Colon (tissue), 2 donors: ENCODE results near the gene TMEM139.
A peak's percentile ranks its signal among the peaks of the same experiment; 100 is the strongest.

Source experiments
- FAIRE-seq: peaks from 2 replicates; lab custom pipeline; 2012; peaks lifted over from hg19 to GRCh38; lab: Jason Lieb, UNC
- donor health status: control.
- donor health status: control.

The TMEM139 gene

DNA sequence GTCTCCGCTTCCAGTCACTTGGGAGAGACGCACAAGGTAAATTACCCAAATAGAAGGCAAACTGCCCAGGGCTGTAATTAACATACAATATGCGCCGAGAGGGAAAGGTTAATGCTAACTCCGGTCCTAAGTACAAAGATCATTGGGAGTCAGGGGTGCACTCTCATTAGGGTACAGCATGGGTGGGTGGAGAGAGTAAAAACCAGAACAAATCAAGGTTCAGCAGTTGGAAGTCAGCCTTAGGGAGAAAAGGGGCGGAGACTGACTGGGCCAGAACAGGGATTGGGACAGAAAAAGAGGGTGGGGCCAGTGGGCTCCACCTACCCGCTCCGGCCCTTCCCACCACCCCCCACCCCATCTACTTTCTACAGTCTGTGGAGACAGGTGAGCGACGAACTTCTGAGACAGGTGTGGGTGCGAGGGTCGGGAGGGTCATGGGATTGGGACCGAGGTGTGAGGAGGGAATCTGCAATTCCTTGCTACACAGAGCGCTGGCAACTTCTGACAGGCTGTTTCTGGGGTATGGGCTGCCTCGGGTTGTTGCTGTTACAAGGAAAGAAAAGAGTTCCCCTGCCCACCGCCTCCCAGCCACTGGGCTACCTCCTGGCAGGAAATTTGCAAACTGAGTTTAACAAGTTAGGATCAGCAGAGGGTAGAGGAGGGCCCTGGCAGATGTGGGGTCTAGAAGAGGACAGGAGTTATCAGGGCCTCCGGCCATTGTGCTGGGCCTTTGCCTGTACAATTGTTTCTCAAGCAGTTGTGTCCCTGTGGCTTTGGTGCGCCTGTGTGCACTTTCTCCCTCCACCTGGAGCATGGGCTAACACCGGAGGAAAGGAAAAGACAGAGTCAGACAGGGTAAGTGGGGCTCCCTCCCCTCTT is at the start of gene TMEM139:
Gene TMEM139, plus strand, starts transcription at position 368 of the 879 bp plus-strand sequence. CDS start 1,000 bp downstream, outside the sequence.
- FAIRE-seq = no peak

DNA sequence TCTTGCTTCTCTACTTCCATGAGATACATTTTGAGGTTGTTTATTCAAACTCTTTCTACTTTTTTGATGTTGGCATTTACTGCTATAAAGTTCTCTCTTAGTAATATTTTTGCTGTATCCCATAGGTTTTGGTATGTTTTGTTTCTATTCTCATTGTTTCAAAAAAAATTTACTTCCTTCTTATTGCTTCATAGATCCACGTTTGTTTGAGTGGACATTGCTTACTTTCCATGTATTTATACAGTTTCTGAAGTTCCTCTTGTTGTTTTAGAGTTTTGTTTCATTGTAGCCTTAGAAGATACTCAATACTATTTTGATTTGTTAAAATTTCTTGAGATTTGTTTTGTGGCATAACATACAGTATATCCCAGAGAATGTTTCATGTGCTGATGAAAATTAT is 49.2 kb upstream of the TMEM139 start:
- no peak for FAIRE-seq

DNA sequence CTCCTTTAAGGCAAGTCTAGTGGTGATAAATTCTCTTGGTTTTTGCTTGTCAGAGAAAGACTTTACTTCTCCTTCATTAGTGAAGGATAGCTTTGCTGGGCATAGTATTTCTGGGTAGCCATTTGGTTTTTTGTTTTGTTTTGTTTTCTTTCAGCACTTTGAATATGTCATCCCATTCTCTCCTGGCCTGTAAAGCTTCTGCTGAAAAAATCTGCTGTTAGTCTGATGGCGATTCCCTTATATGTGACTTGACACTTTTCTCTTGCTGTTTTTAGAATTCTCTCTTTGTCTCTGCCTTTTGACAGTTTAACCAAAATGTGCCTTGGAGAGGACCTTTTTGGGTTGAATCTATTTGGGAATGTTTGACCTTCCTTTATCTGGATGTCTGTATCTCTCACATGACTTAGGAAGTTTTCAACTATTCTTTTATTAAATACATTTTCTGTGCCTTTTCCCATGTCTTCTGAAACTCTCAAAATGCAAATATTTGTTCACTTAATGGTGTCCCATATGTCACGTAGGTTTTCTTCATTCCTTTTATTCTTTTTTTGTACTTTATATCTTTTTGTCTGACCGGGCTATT is 48.3 kb upstream of the TMEM139 start:
- no peak for FAIRE-seq

DNA sequence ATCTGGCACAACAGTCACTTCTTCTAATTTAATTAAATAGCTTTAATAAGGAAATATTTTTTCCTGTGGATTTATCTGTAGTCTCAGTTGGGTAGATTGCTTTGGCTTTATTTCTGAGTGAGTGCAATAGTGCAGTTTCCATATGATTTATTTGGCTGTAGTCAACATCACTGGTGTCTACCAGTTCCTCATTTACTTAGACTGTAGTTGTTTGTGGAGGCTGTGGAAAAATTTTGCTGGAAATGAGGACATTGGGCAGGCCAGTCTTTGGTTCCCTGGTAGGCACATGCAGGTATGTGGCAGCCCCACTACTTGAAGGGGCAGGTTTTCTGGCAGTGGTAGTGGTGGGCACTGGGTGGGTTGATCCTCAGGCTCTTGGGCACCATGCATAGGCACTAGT is 47.4 kb upstream of the TMEM139 start:
- FAIRE-seq = no peak

DNA sequence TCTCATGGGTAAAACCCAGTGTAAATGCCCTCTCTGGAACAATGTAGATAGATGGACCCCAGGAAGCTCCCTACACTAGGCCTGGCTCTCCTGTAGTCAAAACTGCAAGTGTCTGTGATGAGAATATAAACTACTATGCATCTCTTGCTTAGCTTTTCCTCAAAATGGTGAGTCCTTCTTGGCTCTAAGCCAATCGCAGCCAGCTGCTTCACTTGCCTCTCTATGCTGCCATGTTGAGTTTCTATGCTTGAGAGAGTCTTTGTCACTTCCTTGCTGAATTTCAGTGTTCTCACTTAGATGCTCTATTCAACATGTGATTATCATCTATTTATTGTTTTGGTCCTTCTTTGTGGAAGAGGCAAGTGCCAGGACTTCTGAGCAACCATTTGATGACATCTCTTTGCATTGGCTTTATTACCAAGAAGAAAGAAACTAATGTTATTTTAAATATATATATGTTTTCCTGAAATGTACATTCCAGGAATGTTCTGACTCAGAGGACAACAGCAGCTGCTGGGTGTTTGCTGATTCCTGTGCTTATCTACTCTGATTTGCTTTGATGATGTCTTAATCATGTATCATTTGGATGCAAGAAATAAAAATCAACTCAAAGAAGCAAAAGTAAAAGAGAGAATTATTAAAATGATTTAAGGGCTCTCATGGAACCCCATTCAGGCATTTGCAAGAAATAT is 46.3 kb upstream of the TMEM139 start:
- FAIRE-seq = no peak

DNA sequence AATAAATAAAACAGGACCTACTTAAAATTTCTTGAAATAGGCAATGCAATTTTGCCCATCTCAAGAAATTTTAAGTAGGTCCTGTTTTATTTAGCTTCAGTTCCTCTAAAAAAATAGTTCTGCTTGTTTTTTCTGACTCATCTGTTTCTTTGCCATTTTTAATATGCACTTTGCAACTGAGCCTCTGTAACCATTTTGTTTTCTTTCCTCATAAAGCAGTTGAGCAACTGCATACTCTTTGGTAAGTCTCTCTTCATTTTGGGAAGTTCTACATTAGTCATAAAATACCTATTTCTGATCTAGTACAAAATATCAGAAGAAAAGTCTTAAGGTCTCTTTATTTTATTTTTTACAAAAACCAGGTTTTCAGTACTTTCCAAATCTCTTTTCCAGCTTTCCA is 44.9 kb upstream of the TMEM139 start:
- FAIRE-seq = no peak

DNA sequence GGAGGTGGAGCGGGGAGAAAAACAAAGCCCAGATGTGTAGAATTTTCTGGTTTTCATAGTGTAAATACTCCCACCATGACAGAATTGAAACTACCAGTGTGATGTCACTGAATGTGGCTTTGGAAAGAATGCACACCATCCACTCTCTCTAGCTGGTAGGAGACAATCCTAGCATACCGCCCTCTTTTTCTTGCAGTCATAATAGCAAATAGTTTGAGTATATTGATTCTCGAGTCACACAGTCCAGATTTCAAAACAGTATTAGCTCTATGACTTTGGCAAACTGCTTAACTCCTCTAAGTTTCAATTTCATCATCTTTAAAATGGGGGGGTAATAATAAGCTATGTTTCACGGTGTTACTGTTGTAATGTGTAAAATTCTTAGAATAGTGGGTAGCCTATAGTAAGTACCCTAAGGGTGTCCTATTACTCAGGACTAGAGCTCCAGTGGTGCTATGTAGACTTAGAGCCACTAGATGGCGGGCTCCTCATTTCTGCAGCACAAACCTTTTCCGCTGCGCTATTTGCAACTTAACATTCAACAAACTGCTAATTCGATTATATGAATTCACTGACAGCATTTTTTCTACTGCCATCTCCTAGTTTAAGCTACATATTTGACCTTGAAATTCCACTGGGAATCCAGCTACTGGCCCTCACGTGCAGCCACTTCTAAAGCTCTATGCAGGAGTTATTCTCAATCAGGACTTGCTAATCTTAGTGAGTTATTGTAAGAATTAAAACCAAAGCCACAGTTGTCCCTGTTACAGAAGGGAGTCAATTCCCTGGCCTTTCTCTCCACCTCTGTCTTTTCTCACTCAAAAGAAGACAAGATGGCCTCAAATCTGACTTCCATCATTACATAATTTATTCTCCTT is 44.2 kb upstream of the TMEM139 start:
- FAIRE-seq = no peak

DNA sequence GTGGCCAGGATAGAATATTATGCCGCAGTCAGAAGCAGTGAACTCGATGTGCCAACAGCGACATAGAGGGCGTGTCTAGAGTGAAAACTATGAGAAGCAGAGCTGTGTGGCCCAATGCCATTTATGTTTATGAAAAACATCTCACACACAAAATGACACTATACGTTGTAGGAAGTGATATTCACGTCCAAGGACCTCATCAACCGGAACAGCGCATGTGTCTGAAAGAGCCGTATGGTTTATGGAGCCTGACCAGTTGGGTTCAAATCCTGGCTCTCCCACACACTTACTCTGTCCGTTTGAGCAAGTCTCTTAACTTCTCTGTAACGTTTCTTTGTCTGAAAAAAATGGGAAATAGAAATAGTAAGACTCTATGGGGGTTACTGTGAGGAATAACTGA is 42.5 kb upstream of the TMEM139 start:
- FAIRE-seq = no peak

DNA sequence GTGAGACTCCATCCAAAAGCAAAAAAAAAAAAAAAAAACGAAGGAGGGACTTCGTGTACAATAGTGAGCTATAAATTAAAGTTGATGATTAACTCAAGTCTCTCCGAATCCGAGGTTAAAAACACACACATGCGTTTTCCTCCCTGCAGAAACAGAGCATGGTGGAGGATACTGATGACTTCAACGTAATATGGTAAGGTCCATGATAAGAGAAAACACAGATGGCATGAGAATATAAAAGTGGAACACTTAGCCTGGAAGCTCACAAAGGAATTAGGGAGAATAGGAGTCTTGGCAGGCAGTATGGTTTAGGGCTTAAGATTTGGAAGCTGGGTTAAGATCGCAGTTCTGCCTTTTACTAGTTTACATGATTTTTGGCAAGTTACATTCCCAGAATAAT is 41.6 kb upstream of the TMEM139 start:
- no peak for FAIRE-seq

DNA sequence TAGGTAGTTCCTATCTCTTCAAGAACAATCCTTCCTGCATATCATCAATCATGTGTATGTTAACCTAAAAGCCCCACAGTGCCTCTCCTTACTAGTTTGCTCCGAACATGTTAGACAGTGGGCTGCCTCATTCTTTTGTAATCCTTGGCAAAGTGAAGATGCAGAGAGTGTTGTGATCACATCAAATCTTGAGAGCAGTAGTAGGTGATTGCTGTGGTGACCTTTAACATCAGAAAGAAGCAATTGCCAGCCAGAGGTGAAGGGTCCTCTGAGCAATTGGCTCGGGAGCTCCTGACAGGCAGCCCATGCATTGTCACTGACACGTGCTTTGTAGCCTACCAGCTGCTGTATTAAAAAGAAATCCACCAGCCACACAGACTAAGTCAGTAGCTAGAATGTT is 41.1 kb upstream of the TMEM139 start:
- no peak for FAIRE-seq

DNA sequence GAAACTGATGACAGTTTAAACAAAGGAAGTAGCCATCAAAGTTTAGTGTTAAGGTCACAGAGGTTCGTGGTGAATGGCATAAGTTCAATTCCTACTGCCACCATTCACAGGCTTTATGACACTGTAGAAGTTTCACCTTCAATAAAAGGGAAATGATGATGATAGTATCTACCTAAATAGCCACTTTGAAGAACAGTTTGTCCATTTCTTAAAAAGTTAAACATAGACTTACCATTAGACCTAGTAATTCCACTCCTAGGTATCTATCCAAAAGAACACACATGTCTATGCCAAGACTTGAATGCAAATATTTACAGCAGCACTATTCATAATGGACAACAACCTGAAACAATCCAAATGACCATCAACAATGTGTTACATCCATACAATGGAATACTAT is 40.4 kb upstream of the TMEM139 start:
- no peak for FAIRE-seq

DNA sequence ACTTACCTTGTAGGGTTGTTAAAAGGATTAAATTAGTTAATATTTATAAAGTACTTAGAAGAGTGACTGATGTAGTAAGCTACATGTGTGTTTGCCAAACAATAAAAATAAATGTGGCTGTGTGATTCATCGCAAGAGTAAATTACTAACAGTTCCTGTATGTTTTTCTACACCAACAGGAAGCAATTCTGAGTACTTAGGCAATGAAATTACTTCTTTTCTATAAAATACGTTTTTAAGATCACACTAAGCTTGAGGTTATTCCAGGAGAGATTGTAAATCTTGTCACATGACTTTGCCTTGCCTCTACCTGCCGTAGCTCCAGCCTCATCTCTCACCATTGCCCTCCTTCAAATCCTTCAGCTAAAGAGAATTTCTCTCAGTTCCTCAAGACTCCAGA is 39.6 kb upstream of the TMEM139 start:
- FAIRE-seq = peak; percentile 93

DNA sequence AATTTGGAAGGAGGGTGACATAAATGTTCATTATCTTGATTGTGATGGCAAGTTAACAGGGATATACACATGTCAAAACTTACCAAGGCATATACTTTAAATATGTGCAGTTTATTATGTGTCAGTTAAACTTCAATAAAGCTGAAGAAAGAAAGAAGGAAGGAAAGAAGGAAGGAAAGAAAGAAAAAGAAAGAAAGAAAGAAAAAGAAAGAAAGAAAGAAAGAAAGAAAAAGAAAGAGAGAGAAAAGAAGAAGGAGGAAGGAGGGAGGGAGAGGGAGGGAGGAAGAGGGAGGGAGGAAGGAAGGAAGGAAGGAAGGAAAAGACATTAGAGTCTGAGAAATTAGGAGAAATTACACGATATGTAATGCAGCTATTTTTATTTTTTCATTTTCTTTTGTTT is 37.4 kb upstream of the TMEM139 start:
- no peak for FAIRE-seq

DNA sequence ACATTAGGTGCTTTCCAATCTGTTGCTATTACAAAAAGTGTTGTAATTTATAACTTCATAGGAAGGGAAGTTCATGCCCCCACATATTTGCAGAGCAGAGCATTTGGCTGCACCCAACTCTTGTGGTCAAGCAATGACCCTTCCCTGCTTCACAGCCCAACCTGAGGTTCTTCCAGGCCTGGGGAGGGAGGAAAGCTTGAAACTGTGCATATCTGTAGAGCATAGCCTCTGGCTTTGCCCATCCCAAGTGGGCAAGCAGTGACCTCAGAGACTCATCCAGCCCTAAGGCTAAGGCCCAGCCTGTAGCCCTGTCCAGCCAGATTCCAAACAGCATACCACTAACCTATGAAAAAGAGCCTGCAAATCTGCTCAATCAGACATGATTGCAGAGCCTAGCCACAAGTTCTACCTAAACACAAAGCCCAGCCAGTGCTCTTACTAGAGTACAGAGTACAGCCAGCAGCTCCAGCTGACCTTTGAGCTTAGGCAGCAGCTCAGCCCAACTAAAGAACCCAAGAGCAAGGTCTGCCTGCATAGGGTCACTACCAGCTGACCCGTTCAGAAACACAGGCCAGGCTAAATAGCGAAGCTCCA is 35.9 kb upstream of the TMEM139 start:
- FAIRE-seq = no peak

DNA sequence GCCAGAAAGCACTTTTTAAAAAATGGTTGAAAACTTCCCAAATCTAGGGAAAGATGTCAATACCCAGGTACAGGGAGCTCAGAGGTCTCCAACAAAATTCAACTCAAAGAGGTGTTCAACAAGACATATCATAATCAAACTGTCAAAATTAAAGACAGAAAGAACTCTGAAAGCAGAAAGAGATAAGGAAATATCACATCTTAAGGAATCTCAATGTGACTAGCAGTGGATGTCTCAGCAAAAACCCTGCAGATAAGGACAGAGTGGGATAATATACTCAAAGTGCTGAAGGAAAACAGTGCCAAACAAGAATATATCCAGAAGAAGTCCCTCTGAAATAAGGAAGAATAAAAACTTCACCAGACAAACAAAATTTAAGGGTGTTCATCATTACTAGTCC is 34.6 kb upstream of the TMEM139 start:
- FAIRE-seq = no peak

DNA sequence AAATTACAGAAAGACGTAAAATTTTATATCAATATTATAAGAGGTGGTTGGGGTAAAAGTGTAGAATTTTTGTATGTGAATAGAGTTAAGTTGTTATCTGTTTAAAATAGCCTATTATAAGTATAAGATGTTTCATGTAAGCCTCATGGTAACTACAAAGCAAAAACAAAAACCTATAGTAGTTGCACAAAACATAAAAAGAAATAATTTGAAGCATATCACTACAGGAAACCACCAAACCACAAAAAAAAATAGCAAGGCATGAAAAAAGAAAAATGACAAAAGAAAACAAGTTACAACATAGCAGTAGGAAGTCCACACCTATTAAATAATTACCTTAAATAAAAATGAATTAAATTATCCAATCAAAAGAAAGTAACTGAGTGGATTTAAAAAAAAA is 33.9 kb upstream of the TMEM139 start:
- FAIRE-seq = peak; percentile 18

DNA sequence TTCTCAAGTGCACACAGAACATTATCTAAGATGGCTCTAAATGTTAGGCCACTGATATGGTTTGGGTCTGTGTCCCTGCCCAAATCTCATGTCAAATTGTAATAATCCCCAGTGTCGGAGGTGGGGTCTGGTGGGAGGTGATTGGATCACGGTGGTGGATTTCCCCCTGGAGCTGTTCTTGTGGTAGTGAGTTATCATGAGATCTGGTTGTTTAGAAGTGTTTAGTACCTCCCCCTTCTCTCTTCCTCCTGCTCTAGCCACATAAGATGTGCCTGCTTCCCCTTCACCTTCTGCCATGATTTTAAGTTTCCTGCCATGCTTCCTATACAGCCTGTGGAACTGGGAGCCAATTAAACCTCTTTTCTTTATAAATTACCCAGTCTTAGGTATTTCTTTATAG is 32.8 kb upstream of the TMEM139 start:
- FAIRE-seq = no peak

DNA sequence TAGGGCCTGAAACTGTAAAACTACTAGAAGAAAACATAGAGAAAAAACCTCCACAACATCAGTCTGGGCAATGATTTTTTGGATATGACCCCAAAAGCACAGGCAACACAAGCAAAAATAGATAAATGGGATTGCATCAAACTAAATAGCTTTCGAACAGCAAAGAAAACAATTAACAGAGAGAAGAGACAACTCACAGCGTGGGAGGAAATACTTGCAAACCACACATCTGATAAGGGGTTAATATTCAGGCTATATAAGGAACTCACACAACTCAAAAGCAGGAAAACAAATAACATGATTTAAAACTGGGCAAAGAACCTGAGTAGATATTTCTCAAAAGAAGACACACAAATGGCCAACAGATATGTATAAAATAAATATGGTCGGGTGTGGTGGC is 29.2 kb upstream of the TMEM139 start:
- FAIRE-seq = no peak

DNA sequence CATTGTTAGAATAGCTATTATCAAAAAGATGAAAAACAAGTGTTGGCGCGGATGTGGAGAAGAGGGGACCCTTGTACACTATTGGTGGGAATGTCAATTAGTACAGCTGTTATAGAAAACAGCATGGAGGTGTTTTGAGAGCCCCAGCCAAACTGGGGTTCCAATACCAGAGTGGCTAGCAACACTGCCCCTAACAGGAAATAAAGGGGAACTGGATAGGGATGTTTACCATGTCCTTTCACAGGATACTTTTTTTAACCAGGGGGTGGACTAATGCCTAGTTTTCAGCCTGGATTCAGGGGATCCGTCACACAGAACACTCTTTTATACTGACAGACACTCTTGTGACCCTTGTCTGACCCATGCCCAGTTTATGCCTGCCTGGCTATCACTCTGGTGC is 28.4 kb upstream of the TMEM139 start:
- no peak for FAIRE-seq

DNA sequence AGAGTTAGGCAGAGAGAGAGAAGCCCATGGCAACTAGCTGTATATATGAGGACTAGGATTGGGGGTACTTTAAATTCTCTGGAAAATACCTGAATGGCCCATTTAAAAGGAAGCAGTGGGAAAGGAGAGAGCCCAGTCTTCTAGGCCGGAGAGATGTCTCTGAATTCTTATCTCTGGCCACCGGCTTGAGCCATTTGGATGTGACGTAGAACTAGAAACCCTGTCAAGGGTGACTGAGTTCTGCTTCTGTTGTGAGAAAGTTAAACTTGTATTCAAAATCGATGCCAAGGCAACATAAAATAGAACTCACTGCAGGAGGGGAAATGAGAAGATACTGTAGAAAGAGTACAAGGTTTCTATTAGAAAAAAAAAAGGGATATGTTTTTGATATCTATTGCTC is 27.8 kb upstream of the TMEM139 start:
- no peak for FAIRE-seq

DNA sequence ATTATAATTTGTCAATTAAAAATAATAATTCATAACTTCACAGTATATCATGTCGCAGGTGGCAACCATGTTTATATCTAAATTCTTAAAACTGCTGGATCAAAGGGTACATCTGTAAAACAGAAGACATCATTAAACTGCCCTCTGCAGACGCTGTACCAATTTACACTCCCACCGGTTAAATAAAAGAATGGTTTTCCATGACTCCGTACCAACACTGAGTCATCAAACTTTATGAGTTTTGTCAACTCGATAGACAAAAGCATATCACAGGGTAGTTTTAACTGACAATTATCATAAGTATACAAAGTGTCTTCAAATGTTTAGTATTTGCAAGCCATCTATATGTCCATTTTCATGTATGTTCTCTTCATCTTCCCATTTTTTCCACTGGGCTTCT is 27.3 kb upstream of the TMEM139 start:
- peak; percentile 14 for FAIRE-seq

DNA sequence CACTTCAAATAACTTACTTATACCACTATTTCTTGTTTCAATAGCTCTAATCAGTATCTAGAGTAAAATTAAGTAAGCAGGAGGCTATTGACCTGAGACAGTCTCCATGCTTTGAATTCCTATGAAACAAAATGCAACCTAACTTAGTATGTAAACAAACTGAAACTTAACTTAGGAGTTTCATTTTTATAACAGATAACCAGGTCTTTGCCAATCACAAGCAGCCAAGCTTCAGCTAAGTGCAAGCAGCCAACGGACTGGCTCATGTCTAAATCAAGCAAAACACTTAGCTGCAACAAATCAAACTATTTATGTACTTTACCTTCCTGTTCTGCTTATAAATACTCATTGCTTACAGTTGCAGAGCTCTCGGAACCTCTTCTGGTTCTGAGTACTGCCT is 25.9 kb upstream of the TMEM139 start:
- no peak for FAIRE-seq
